GM12878 (cell line): Measurements from ENCODE around the gene CCDC54. TPM values are rescaled to one million over a fixed set of nuclear protein-coding genes. Genes with fewer than 3 reads are reported as not detected.

Source experiments
- ATAC-seq: fragments of 200-7000 bp; cut with Tn5 transposase; 3 replicates; pipeline ENCODE4 v1.9.1; 2020; ENCODE audit warnings: mild to moderate bottlenecking, moderate library complexity
- BruUV-seq: library from RNA; stranded (reverse); fragments of 400-500 nt; replicated peaks from 2 replicates; lab custom pipeline; 2021; lab: Mats Ljungman, UMichigan
- CTCF ChIA-PET: fragments of 300-600 bp; sonication (Branson Sonifier 250); formaldehyde crosslinking; extraction: SDS; loops from one replicate; lab custom pipeline; 2021; ENCODE audit warnings: inconsistent platforms; lab: Yijun Ruan, JAX
- POLR2A ChIA-PET: fragments of 350-600 bp; formaldehyde crosslinking; extraction: SDS; loops from one replicate; lab custom pipeline; 2021; ENCODE audit warnings: inconsistent platforms; lab: Charles Lee
- RAD21 ChIA-PET: fragments of 300-600 bp; sonication (Branson Sonifier 250); formaldehyde crosslinking; loops from one replicate; lab custom pipeline; 2023; ENCODE audit warnings: antibody characterized with exemption; ENCODE audit not compliant: unreplicated experiment; lab: Charles Lee
- SMC1A ChIA-PET: fragments of 300-600 bp; sonication (Branson Sonifier 250); formaldehyde crosslinking; loops from one replicate; lab custom pipeline; 2023; ENCODE audit not compliant: unreplicated experiment, uncharacterized antibody; lab: Charles Lee
- DNase-seq: peaks from one replicate; pipeline ENCODE4 v3.0.0-alpha.2; 2011; ENCODE audit warnings: low read depth, low spot score
- FAIRE-seq: peaks from 3 replicates; lab custom pipeline; 2011; peaks lifted over from hg19 to GRCh38; lab: Jason Lieb, UNC
- H2AFZ ChIP-seq: 2 replicates; pipeline ENCODE4 v1.6.0; 2011; ENCODE audit warnings: low read depth, low read length, control low read depth; ENCODE audit not compliant: control insufficient read depth
- H3K27ac ChIP-seq: 2 replicates; pipeline ENCODE4 v1.5.1; 2011; ENCODE audit warnings: control low read depth; ENCODE audit not compliant: control insufficient read depth, insufficient read depth
- H3K27me3 ChIP-seq, 2 experiments: replicated peaks in 1 of 2; 2 replicates each; pipeline versions ENCODE4 v1.6.0 to v1.6.1; 2011; ENCODE audit warnings: low read length in 1 of 2; ENCODE audit not compliant: control insufficient read depth in 2 of 2, insufficient read depth in 2 of 2
- H3K36me3 ChIP-seq, 2 experiments: 2 replicates each; pipeline ENCODE4 v1.5.1; 2011; ENCODE audit warnings: low read length in 1 of 2; ENCODE audit not compliant: control insufficient read depth in 2 of 2, insufficient read depth in 2 of 2
- H3K4me1 ChIP-seq: 2 replicates; pipeline ENCODE4 v1.6.1; 2011; ENCODE audit warnings: mild to moderate bottlenecking, low read length, moderate library complexity, mixed read lengths; ENCODE audit not compliant: control insufficient read depth, insufficient read depth
- H3K4me2 ChIP-seq: 2 replicates; pipeline ENCODE4 v1.6.0; 2011; ENCODE audit warnings: control low read depth; ENCODE audit not compliant: control insufficient read depth, insufficient read depth
- H3K4me3 ChIP-seq: fragments of 200-600 bp; sonication (generic); 2 replicates; pipeline ENCODE4 v1.5.1; 2016
- H3K79me2 ChIP-seq: 2 replicates; pipeline ENCODE4 v1.6.0; 2011; ENCODE audit warnings: low read length; ENCODE audit not compliant: control insufficient read depth, insufficient read depth
- H3K9ac ChIP-seq: 2 replicates; pipeline ENCODE4 v1.8.0; 2011; ENCODE audit warnings: low read length, control low read depth, mixed read lengths; ENCODE audit not compliant: control insufficient read depth, insufficient read depth
- H3K9me3 ChIP-seq: replicated peaks from 3 replicates; pipeline ENCODE4 v1.5.1; 2011; ENCODE audit warnings: mild to moderate bottlenecking, low read length; ENCODE audit not compliant: control insufficient read depth, insufficient read depth
- H4K20me1 ChIP-seq: 2 replicates; pipeline ENCODE4 v1.6.0; 2011; ENCODE audit not compliant: control insufficient read depth, insufficient read depth
- BACH1 ChIP-seq: fragments of 450-650 bp; IDR thresholded peaks from 2 replicates; pipeline ENCODE4 v1.6.1; 2017; ENCODE audit warnings: mild to moderate bottlenecking, borderline replicate concordance
- BMI1 ChIP-seq: fragments of 450-650 bp; IDR thresholded peaks from 2 replicates; pipeline ENCODE4 v1.6.1; 2016; ENCODE audit warnings: mild to moderate bottlenecking, moderate library complexity, borderline replicate concordance
- BRCA1 ChIP-seq: IDR thresholded peaks from 2 replicates; pipeline ENCODE4 v1.6.1; 2011; ENCODE audit warnings: low read depth, low read length, improper control_type of control experiment
- DPF2 ChIP-seq: fragments of 450-650 bp; IDR thresholded peaks from 2 replicates; pipeline ENCODE4 v1.6.1; 2017; ENCODE audit warnings: mild to moderate bottlenecking
- E4F1 ChIP-seq: fragments of 450-650 bp; IDR thresholded peaks from 2 replicates; pipeline ENCODE4 v1.6.1; 2018; ENCODE audit warnings: borderline replicate concordance, mild to moderate bottlenecking; ENCODE audit not compliant: partially characterized antibody
- EP300 ChIP-seq, 2 experiments: fragments of 150-350 bp in 1 of 2; IDR thresholded peaks; 2 replicates each; pipeline ENCODE4 v1.6.1; 2011 to 2012; ENCODE audit warnings: low read depth in 2 of 2, low read length in 2 of 2, borderline replicate concordance in 1 of 2, improper control_type of control experiment in 1 of 2, inconsistent platforms in 1 of 2; ENCODE audit not compliant: control insufficient read depth in 1 of 2
- HDAC6 ChIP-seq: fragments of 200-600 bp; sonication (generic); IDR thresholded peaks from one replicate; pipeline ENCODE4 v1.8.0; 2017; ENCODE audit warnings: antibody characterized with exemption; ENCODE audit not compliant: unreplicated experiment
- IRF5 ChIP-seq: fragments of 450-650 bp; IDR thresholded peaks from 2 replicates; pipeline ENCODE4 v1.6.1; 2017; ENCODE audit warnings: borderline replicate concordance
- JUNB ChIP-seq: IDR thresholded peaks from 2 replicates; pipeline ENCODE4 v1.6.1; 2016; ENCODE audit warnings: antibody characterized with exemption, mild to moderate bottlenecking
- KDM1A ChIP-seq: fragments of 200-600 bp; sonication (generic); IDR thresholded peaks from 2 replicates; pipeline ENCODE4 v1.6.1; 2016; ENCODE audit warnings: borderline replicate concordance
- MYC ChIP-seq: IDR thresholded peaks from 2 replicates; pipeline ENCODE4 v1.6.1; 2011; ENCODE audit warnings: mild to moderate bottlenecking, low read length, moderate library complexity, inconsistent platforms; ENCODE audit not compliant: insufficient read depth, insufficient replicate concordance, insufficient read length, severe bottlenecking
- NFIC ChIP-seq: IDR thresholded peaks from 2 replicates; pipeline ENCODE4 v1.6.1; 2012; ENCODE audit warnings: low read depth, mild to moderate bottlenecking, inconsistent platforms, low read length, moderate library complexity
- NKRF ChIP-seq: fragments of 450-650 bp; conservative IDR thresholded peaks from 2 replicates; pipeline ENCODE4 v1.6.1; 2017; ENCODE audit warnings: mild to moderate bottlenecking, moderate library complexity
- PAX5 ChIP-seq: IDR thresholded peaks from 2 replicates; pipeline ENCODE4 v1.6.1; 2011; ENCODE audit warnings: low read depth, low read length, borderline replicate concordance
- RAD51 ChIP-seq: fragments of 450-650 bp; IDR thresholded peaks from 2 replicates; pipeline ENCODE4 v1.6.1; 2016; ENCODE audit warnings: moderate library complexity, mild to moderate bottlenecking, inconsistent platforms
- RELA ChIP-seq: fragments of 450-650 bp; IDR thresholded peaks from 2 replicates; pipeline ENCODE4 v1.8.0; 2014; ENCODE audit warnings: borderline replicate concordance; ENCODE audit not compliant: partially characterized antibody
- SUZ12 ChIP-seq: fragments of 200-600 bp; sonication (generic); IDR thresholded peaks from one replicate; pipeline ENCODE4 v1.6.1; 2018; ENCODE audit warnings: antibody characterized with exemption, mild to moderate bottlenecking; ENCODE audit not compliant: unreplicated experiment
- WGBS: methylation state at CpG from one replicate; pipeline ENCODE4 v1.1.6; 2016; ENCODE audit warnings: low lambda C conversion rate; ENCODE audit not compliant: insufficient replicate concordance, insufficient coverage; ENCODE audit errors: missing lambda C conversion rate; 5-methylcytosine and 5-hydroxymethylcytosine counted together
- in situ Hi-C: fragments of 300-500 bp; cut with MboI; formaldehyde crosslinking; loops from 9 replicates; pipeline ENCODE4 v1.14.3; 2018; ENCODE audit warnings: mixed read lengths
- intact Hi-C: fragments of 100-400 bp; cut with micrococcal nuclease; formaldehyde crosslinking; loops from one replicate; pipeline ENCODE4 v1.14.2; 2022; ENCODE audit not compliant: unreplicated experiment
- polyA plus RNA-seq, 11 experiments: library from polyadenylated mRNA; depleted of rRNA in 4 of 11; unstranded in 6 of 11; stranded (reverse) in 5 of 11; fragments of >200 nt; fragmentation: Nextera tagmentation in 4 of 11; fragmentation: Illumina TruSeq in 1 of 11; extraction: Ambion mirVana in 4 of 11; extraction: Trizol in 1 of 11; gene quantifications; 1 replicate in 1 of 11; 2 replicates in 10 of 11; pipeline versions ENCODE4 v1.2.1 to v1.2.3, GENCODE V29; 2011 to 2016; ENCODE audit warnings: inconsistent platforms in 2 of 11, missing spikeins in 2 of 11, low read depth in 1 of 11
- total RNA-seq, 4 experiments: library from RNA; depleted of rRNA in 3 of 4; stranded (reverse); fragments of >200 nt in 3 of 4; fragmentation: Illumina TruSeq in 1 of 4; extraction: Trizol in 1 of 4; gene quantifications; 2 replicates each; pipeline versions ENCODE4 v1.2.1 to v1.2.3, GENCODE V29; 2013 to 2021

The CCDC54 gene
- total and polyA plus RNA-seq, 10 of the 15 experiments (the other 5 are each of a cell fraction or from before 2014, with no cell fraction given): not detected

GRCh38 chr3:107401301-107401700 is 24.1 kb downstream of the CCDC54 start:
- Histone ChIP-seq H3K4me1 (no peaks in the 10 kb centered on the region), H3K9ac (no peak overlapping the region), H3K4me2 (no peak overlapping the region), H2AFZ (no peak overlapping the region), H3K79me2 (no peaks in the 10 kb centered on the region), H3K27ac (no peak overlapping the region), H3K9me3 (no peaks in the 10 kb centered on the region), H4K20me1 (no peaks in the 10 kb centered on the region), H3K4me3 (no peak overlapping the region)
- SMC1A ChIA-PET: interaction anchor here (2.9 kb wide), 1 partner anchor 8 kb away, joined by 9 read pairs; no protein-coding TSS in a partner anchor
- DNase-seq: no peak
- ATAC-seq: no peak
- CTCF ChIA-PET: interaction anchor here (0.8 kb wide), 1 partner anchor 20 kb away, joined by 3 read pairs; no protein-coding TSS in a partner anchor
- POLR2A ChIA-PET: no interaction called here
- intact Hi-C loops: no loop called here
- no peak for TF ChIP-seq KDM1A
- no peak for TF ChIP-seq PAX5
- no peak for TF ChIP-seq HDAC6
- no peak for TF ChIP-seq SUZ12
- no peak for TF ChIP-seq RELA
- no peak for TF ChIP-seq BRCA1
- no peak for TF ChIP-seq E4F1
- no peak for TF ChIP-seq MYC
- no peak for TF ChIP-seq NKRF
- TF ChIP-seq EP300 (IDR thresholded peaks at IDR 0.05; ENCODE audit: borderline replicate concordance in 1 of 2, control insufficient read depth in 1 of 2, low read depth in 2 of 2, low read length in 2 of 2): no peak
- TF ChIP-seq JUNB: no peak
- no peak for TF ChIP-seq IRF5
- TF ChIP-seq BMI1: no peak
- no peak for TF ChIP-seq RAD51
- TF ChIP-seq BACH1: no peak
- TF ChIP-seq NFIC: no peak
- TF ChIP-seq DPF2: no peak
- TF ChIP-seq, all 136 proteins: peak for 0
- no peaks in the 10 kb centered on the region; a peak in 2 of 4 replicates for H3K27me3 ChIP-seq
- FAIRE-seq: no peak
- H3K36me3 ChIP-seq: no peaks in the 10 kb centered on the region
- RAD21 ChIA-PET: no interaction called here
- 7% methylated on average over 1 of the region's 1 CpG for WGBS
- in situ Hi-C loops: no loop called here
- BruUV-seq: no TSS peak
